Measurements from ENCODE around the gene AFAP1. TPM values are rescaled to one million over a fixed set of nuclear protein-coding genes. Genes with fewer than 3 reads are reported as not detected.
A peak's percentile ranks its signal among the peaks of the same experiment; 100 is the strongest.

Gene AFAP1
- total RNA-seq, 1 experiment from 2014 or later = 11.3 TPM

GRCh38 chr4:7974425-7974824 is 34.8 kb upstream of the AFAP1 start:
- H3K27me3 ChIP-seq (ENCODE audit: control insufficient read depth, insufficient read depth, low read length) = no peaks in the 10 kb centered on the region
- H3K36me3 ChIP-seq (replicated peaks; ENCODE audit: control insufficient read depth, insufficient read depth, low read length) = no peaks in the 10 kb centered on the region
- no peak for DNase-seq
- H3K4me3 ChIP-seq (ENCODE audit: insufficient read depth, low read depth, low read length) = no peak overlapping the region

DNA sequence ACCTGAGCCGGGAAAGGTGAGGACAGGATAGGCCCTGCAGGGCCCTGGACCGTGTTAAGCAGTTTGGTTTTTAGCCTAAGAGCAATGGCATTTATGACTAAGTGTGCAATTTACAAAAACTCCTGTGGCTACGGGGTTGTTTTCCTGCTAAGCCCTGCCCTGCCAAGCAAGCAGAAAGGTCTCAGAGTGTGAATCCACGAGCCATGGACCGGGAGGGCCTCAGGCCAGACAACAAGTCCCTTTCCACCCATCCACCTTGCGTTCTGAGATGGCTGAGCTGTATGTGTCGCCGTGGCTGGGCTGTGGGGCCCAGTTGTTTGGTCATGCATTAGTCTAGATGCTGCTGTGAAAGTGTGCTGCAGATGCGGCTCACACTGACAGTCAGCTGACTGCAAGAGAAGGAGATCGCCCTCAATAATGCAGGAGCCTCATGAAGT is 33.9 kb upstream of the AFAP1 start:
- H3K27me3 ChIP-seq (ENCODE audit: control insufficient read depth, insufficient read depth, low read length) = no peaks in the 10 kb centered on the region
- H3K4me3 ChIP-seq (ENCODE audit: insufficient read depth, low read depth, low read length) = no peak overlapping the region
- DNase-seq = no peak
- H3K36me3 ChIP-seq (replicated peaks; ENCODE audit: control insufficient read depth, insufficient read depth, low read length) = no peaks in the 10 kb centered on the region

GRCh38 chr4:7971881-7972500 is 32.3 kb upstream of the AFAP1 start:
- Histone ChIP-seq H3K4me3 (ENCODE audit: insufficient read depth, low read depth, low read length) (no peak overlapping the region), H3K27me3 (ENCODE audit: control insufficient read depth, insufficient read depth, low read length) (no peaks in the 10 kb centered on the region), H3K36me3 (replicated peaks; ENCODE audit: control insufficient read depth, insufficient read depth, low read length) (no peaks in the 10 kb centered on the region)
- no peak for DNase-seq

DNA sequence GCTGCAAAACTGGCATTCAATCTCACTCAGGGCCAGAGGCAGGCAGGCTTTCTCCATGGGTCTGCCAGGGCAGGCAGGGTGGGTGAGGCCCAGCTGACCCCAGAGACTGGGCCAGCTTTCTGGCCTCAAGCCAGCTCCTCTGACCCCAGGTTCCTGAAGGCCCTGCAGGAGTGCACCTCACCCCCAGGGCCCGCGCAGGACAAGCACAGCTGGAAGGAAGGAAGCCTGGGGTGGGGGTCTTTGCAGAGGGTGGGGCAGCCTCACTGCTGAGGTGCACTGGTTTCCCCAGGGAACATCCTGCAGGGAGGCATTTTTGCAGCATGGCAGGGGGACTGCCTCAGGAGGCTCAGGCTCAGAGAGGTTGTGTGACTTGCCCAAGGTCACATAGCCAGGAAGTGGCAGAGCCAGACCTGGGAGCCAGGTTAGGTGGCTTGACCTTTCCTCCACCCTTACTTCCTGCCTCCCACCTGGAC is 31.5 kb upstream of the AFAP1 start:
- DNase-seq = no peak
- Histone ChIP-seq H3K27me3 (ENCODE audit: control insufficient read depth, insufficient read depth, low read length) (no peaks in the 10 kb centered on the region), H3K4me3 (ENCODE audit: insufficient read depth, low read depth, low read length) (no peak overlapping the region), H3K36me3 (replicated peaks; ENCODE audit: control insufficient read depth, insufficient read depth, low read length) (no peaks in the 10 kb centered on the region)

- Histone ChIP-seq H3K27me3 (ENCODE audit: control insufficient read depth, insufficient read depth, low read length) (no peaks in the 10 kb centered on the region), H3K4me3 (ENCODE audit: insufficient read depth, low read depth, low read length) (no peak overlapping the region), H3K36me3 (replicated peaks; ENCODE audit: control insufficient read depth, insufficient read depth, low read length) (no peaks in the 10 kb centered on the region)
- DNase-seq = no peak
Observed at GRCh38 chr4:7970361-7970946, 30.8 kb upstream of the AFAP1 start.

DNA sequence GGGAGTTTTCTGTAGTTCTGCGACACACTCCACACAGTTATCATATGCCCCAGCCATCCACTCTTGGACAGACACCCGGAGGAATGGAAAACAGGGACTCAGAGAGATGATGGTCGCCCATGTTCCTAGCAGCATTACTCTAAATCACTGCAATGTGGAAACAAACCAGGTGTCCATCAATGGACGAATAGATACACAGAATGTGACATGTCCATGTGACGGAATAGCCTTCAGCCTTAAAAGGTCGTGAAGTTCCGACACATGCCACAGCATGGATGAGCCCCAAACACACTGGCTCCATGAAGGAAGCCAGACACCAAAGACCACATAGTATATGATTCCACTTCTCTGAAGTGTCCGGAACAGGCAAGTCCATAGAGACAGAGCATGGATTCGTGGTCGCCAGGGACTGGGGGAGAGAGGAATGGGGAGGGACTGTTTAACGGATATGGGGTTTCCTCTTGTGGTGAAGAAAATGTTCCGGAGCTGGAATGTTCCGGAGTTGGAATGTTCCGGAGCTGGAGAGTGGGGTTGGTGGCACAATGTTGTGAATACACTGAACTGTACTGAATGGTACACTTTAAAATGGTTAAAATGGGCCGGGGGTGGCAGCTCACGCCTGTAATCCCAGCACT is 28.7 kb upstream of the AFAP1 start:
- Histone ChIP-seq H3K27me3 (ENCODE audit: control insufficient read depth, insufficient read depth, low read length) (no peaks in the 10 kb centered on the region), H3K36me3 (replicated peaks; ENCODE audit: control insufficient read depth, insufficient read depth, low read length) (no peaks in the 10 kb centered on the region), H3K4me3 (ENCODE audit: insufficient read depth, low read depth, low read length) (no peak overlapping the region)
- no peak for DNase-seq

- no peaks in the 10 kb centered on the region for H3K36me3 ChIP-seq (replicated peaks; ENCODE audit: control insufficient read depth, insufficient read depth, low read length)
- peak; percentile 61 for DNase-seq
- H3K27me3 ChIP-seq (ENCODE audit: control insufficient read depth, insufficient read depth, low read length) = no peaks in the 10 kb centered on the region
- no peak overlapping the region for H3K4me3 ChIP-seq (ENCODE audit: insufficient read depth, low read depth, low read length)
Observed at GRCh38 chr4:7967501-7968261, 28.0 kb upstream of the AFAP1 start.

DNA sequence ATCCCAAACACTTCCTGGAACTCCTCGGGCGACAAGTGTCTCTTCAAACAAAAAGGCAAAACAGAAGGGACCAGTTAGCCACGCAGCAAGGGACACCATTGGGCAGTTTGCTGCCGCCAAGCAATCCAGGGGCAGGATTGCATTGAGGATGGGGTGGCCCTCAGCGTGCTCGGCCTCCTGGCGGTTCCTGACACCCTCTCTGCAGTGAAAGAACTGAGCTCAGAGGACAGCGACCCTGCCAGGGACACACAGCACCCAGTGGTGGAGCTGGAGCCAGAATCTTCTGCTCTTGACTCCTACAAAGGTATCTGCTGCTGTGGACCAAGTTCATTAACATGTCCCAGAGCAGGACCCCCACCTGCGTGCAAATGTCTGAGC is 27.4 kb upstream of the AFAP1 start:
- Histone ChIP-seq H3K36me3 (replicated peaks; ENCODE audit: control insufficient read depth, insufficient read depth, low read length) (no peaks in the 10 kb centered on the region), H3K27me3 (ENCODE audit: control insufficient read depth, insufficient read depth, low read length) (no peaks in the 10 kb centered on the region), H3K4me3 (ENCODE audit: insufficient read depth, low read depth, low read length) (no peak overlapping the region)
- no peak for DNase-seq

DNA sequence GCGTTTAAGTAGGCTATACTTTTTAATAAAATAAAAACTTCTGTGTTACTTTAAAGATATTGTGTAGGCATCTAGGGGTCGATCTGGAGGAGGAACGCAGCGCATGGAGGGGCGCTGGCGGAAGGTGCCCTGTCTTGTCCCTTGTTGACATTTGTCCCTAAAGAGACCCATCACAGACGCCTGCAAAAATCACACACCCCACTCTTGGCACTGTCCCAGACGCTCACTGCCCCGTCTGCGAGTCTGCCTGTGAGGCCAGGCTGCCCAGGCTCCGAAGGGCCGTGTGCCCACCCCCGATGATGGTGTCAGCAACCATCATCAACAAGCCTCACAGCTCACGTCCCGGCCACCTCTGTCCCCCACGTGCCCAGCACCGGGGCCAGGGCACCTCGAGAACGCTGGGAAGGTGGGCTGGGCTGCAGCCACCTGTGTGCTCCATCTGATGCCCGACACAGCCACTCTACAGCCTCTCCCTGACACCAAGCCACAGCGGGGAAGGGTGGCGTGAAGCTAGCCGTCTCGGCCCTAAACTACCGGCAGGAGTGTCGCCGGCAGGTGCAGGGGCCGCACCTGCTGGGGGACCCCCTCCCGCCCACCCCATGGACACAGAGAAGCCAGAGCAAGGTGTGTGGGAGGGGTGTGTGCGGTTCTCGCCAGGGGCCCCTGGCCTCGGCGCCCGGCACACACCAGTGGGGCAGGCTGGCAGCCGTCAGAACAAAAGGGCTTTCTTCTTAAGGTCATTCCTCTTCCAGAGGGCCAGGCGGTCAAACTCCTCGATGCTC is 26.8 kb upstream of the AFAP1 start:
- Histone ChIP-seq H3K36me3 (replicated peaks; ENCODE audit: control insufficient read depth, insufficient read depth, low read length) (no peaks in the 10 kb centered on the region), H3K27me3 (ENCODE audit: control insufficient read depth, insufficient read depth, low read length) (no peaks in the 10 kb centered on the region), H3K4me3 (ENCODE audit: insufficient read depth, low read depth, low read length) (no peak overlapping the region)
- peak; percentile 50 for DNase-seq

DNA sequence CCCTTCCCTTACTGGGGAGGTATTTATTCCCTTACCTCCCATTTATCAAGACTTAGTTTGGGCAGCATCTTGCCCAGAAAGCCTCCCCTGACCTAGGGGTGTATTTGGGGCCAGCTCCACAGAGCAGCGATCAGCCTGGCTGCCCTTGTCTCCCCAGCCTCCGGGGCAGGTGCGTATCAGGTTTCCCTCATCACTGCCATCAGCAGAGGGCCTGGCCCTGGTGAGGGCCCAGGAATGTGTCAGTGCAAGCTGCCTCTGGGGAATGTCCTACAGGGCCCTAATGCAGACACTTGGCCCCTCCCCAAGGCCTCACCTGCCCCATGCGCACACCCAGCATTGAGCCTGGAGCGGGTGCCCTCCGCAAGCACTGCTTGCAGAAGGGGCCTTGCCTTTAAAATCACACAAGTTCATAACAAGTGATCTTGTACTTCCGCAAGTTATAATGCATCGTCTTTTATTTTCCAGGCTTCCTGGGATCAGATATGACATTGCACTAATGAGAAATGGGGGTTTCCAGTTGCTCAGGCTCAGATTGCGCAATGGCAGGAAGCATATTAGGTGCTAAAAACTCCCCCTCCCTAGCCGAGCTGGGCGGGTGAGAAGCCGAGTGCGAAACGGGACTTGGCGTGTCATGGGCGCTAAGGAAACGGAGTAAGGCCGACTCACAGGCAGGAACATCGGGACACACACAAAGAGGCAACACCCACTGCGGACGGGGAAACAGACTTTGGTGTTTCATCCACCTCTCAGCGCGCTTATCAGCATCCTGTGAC is 25.4 kb upstream of the AFAP1 start:
- H3K27me3 ChIP-seq (ENCODE audit: control insufficient read depth, insufficient read depth, low read length) = no peaks in the 10 kb centered on the region
- DNase-seq = no peak
- no peak overlapping the region for H3K4me3 ChIP-seq (ENCODE audit: insufficient read depth, low read depth, low read length)
- H3K36me3 ChIP-seq (replicated peaks; ENCODE audit: control insufficient read depth, insufficient read depth, low read length) = no peaks in the 10 kb centered on the region

DNA sequence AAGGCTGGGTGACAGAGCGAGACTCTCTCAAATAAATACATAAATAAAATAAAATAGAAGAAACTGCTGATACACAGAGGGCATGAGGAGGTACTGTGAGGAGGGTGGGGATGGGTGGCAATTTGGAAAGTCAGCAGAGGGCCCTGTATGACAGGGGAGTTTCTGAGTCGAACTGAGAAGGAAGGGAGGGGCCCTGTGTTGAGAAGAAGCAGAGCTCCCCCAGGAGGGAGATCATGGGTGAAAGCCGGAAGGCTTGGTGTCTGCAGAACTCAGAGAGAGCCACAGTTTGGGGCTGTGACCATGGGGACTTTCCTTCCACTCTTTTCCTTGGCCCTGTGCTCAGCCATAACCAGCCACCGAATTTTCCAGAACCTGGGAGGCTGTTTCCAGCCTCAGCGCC is 24.8 kb upstream of the AFAP1 start:
- Histone ChIP-seq H3K4me3 (ENCODE audit: insufficient read depth, low read depth, low read length) (no peak overlapping the region), H3K36me3 (replicated peaks; ENCODE audit: control insufficient read depth, insufficient read depth, low read length) (no peaks in the 10 kb centered on the region), H3K27me3 (ENCODE audit: control insufficient read depth, insufficient read depth, low read length) (no peaks in the 10 kb centered on the region)
- DNase-seq = no peak

DNA sequence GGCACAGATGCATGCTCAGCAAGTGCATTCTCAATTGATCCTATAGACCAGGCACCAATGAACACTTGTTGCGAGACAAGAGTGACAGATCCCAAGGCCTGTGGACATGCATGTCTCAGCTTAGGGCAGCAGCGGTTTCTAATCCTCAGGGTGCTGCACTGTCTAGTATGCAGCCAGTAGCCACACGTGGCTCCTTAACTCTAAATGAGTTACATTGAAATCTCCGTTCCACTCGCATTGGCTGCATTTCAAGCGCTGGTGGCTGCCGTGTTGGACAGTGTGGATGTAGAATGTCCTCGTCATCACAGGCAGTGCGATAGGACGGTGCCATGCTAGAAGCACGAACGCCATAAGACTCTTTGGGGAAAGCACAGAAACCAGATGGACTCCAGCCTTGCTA is 24.0 kb upstream of the AFAP1 start:
- no peak for DNase-seq
- H3K27me3 ChIP-seq (ENCODE audit: control insufficient read depth, insufficient read depth, low read length) = no peaks in the 10 kb centered on the region

GRCh38 chr4:7962609-7963508 is 23.2 kb upstream of the AFAP1 start:
- no peaks in the 10 kb centered on the region for H3K36me3 ChIP-seq (replicated peaks; ENCODE audit: control insufficient read depth, insufficient read depth, low read length)
- H3K4me3 ChIP-seq (ENCODE audit: insufficient read depth, low read depth, low read length) = no peak overlapping the region
- H3K27me3 ChIP-seq (ENCODE audit: control insufficient read depth, insufficient read depth, low read length) = no peaks in the 10 kb centered on the region
- DNase-seq = no peak

More for the DNA sequence above, 24.0 kb upstream of the AFAP1 start:
- no peak overlapping the region for H3K4me3 ChIP-seq (ENCODE audit: insufficient read depth, low read depth, low read length)
- H3K36me3 ChIP-seq (replicated peaks; ENCODE audit: control insufficient read depth, insufficient read depth, low read length) = no peaks in the 10 kb centered on the region
